Astrocyte of the cerebellum (primary cell): ENCODE data around the gene SMG6.

ENCODE experiments used
- DNase-seq: peaks from one replicate; pipeline ENCODE4 v3.0.0-alpha.2; 2011; ENCODE audit warnings: low read depth
- H3K4me3 ChIP-seq: 2 replicates; pipeline ENCODE4 v1.5.1; 2011; ENCODE audit warnings: mild to moderate bottlenecking, low read depth, low read length, moderate library complexity
- CTCF ChIP-seq: IDR thresholded peaks from 2 replicates; pipeline ENCODE4 v1.5.1; 2012; ENCODE audit warnings: low read length, low read depth, moderate library complexity, mild to moderate bottlenecking; ENCODE audit errors: missing control alignments
- in situ Hi-C: cut with HindIII; loops from 2 replicates; pipeline ENCODE4 v1.10.0; 2017; ENCODE audit warnings: low sequenced_read_pairs

Gene SMG6

GRCh38 chr17:2050300-2051060 is 253.1 kb downstream of the SMG6 start:
- no peak for TF ChIP-seq CTCF
- in situ Hi-C loops: no loop called here
- H3K4me3 ChIP-seq: peak overlapping the region; percentile 38
- no peak for DNase-seq

GRCh38 chr17:2049333-2050299 is 254.0 kb downstream of the SMG6 start:
- in situ Hi-C loops: no loop called here
- TF ChIP-seq CTCF: no peak
- no peak for DNase-seq
- peak overlapping the region; percentile 52 for H3K4me3 ChIP-seq

GRCh38 chr17:2048805-2049204 is 254.8 kb downstream of the SMG6 start:
- in situ Hi-C loops: no loop called here
- peak overlapping the region; percentile 52 for H3K4me3 ChIP-seq
- no peak for DNase-seq
- TF ChIP-seq CTCF: no peak

- no peak for DNase-seq
- in situ Hi-C loops: no loop called here
- TF ChIP-seq CTCF: no peak
- H3K4me3 ChIP-seq: no peak overlapping the region
Measured at GRCh38 chr17:2047590-2047989, 256.0 kb downstream of the SMG6 start.

GRCh38 chr17:2044263-2044894 is 259.2 kb downstream of the SMG6 start:
- TF ChIP-seq CTCF: no peak
- DNase-seq: no peak
- in situ Hi-C loops: no loop called here
- no peak overlapping the region for H3K4me3 ChIP-seq

GRCh38 chr17:2043785-2044184 is 259.8 kb downstream of the SMG6 start:
- DNase-seq: no peak
- in situ Hi-C loops: no loop called here
- no peak for TF ChIP-seq CTCF
- no peak overlapping the region for H3K4me3 ChIP-seq
